ENCODE results near the gene DACH2. TPM values are rescaled to one million over a fixed set of nuclear protein-coding genes. Genes with fewer than 3 reads are reported as not detected.

DACH2 gene
- polyA plus RNA-seq, 3 donors: not detected

- Histone ChIP-seq H3K4me3 (replicated peaks in 1 of 3; ENCODE audit: low read depth in 2 of 3, low read length in 3 of 3) (no peak overlapping the region), H3K4me1 (ENCODE audit: control insufficient read depth in 1 of 2, insufficient read depth in 2 of 2, low read length in 2 of 2) (no peaks in the 10 kb centered on the region), H3K27me3 (ENCODE audit: control insufficient read depth in 2 of 2, insufficient read depth in 2 of 2, low read length in 2 of 2) (no peaks in the 10 kb centered on the region), H3K9me3 (replicated peaks in 1 of 2; ENCODE audit: control insufficient read depth in 1 of 2, insufficient read depth in 1 of 2, low read length in 2 of 2) (no peaks in the 10 kb centered on the region), H3K36me3 (replicated peaks in 1 of 2; ENCODE audit: control insufficient read depth in 1 of 2, insufficient read depth in 2 of 2, low read length in 2 of 2) (no peaks in the 10 kb centered on the region), H2AFZ (ENCODE audit: insufficient read depth, low read depth, low read length, poor library complexity, severe bottlenecking) (no peak overlapping the region), H3K9ac (ENCODE audit: insufficient read depth, low read length, poor library complexity, severe bottlenecking) (no peak overlapping the region), H3K4me2 (replicated peaks; ENCODE audit: extremely low read depth, low read length, poor library complexity, severe bottlenecking) (no peak overlapping the region), H4K20me1 (ENCODE audit: insufficient read depth, low read length) (no peaks in the 10 kb centered on the region), H3K79me2 (ENCODE audit: insufficient read depth, low read length) (no peaks in the 10 kb centered on the region), H3K27ac (ENCODE audit: low read depth in 1 of 2, low read length in 2 of 2) (no peak overlapping the region)
- TF ChIP-seq, protein P1, sequence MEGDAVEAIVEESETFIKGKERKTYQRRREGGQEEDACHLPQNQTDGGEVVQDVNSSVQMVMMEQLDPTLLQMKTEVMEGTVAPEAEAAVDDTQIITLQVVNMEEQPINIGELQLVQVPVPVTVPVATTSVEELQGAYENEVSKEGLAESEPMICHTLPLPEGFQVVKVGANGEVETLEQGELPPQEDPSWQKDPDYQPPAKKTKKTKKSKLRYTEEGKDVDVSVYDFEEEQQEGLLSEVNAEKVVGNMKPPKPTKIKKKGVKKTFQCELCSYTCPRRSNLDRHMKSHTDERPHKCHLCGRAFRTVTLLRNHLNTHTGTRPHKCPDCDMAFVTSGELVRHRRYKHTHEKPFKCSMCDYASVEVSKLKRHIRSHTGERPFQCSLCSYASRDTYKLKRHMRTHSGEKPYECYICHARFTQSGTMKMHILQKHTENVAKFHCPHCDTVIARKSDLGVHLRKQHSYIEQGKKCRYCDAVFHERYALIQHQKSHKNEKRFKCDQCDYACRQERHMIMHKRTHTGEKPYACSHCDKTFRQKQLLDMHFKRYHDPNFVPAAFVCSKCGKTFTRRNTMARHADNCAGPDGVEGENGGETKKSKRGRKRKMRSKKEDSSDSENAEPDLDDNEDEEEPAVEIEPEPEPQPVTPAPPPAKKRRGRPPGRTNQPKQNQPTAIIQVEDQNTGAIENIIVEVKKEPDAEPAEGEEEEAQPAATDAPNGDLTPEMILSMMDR (IDR thresholded peaks at IDR 0.05): no peak
- no peak for DNase-seq
- H3K9me3 Mint-ChIP-seq: peaks cover 0 to 5% (median 0%) of the 10 kb centered on the region in 7 donors
- H3K4me1 Mint-ChIP-seq: no peaks in the 10 kb centered on the region
- peaks cover 0 to under 1% (median 0%) of the 10 kb centered on the region in 3 donors for H3K27me3 Mint-ChIP-seq (ENCODE audit: low read depth in 3 of 3)
- intact Hi-C loops (cut with micrococcal nuclease): no loop called here
- no peaks in the 10 kb centered on the region for H3K36me3 Mint-ChIP-seq
- H3K4me3 Mint-ChIP-seq: no peak overlapping the region
- no peak overlapping the region for H3K27ac Mint-ChIP-seq
These were observed 287.9 kb downstream of the DACH2 start for GRCh38 chrX:86436116-86436515.

DNA sequence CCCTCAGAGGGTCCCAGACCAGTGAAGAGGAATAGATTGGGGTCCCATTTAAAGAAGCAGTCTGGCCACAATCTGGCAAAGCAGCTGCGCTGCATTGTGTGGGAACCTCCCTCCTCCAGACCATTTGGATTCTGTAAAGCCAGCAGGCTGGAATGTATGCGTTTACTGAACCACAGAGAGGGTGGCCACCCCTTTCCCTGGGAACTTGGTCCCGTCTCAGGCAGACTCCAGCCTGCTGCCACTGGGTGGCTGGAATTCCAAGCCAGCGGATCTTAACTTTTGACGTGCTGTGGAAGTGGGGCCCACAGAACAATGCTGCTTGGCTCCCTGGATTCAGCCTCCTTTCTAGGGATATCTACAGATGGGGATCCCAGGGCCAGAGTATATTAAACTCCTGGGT is 307.2 kb downstream of the DACH2 start:
- DNase-seq: no peak
- WGBS (ENCODE audit: insufficient coverage): no CpG with 5 or more reads among the region's 5 CpGs
- no peaks in the 10 kb centered on the region for H3K4me1 Mint-ChIP-seq
- H3K27me3 Mint-ChIP-seq (ENCODE audit: low read depth in 3 of 3): peaks cover 0 to 1% (median 0%) of the 10 kb centered on the region in 3 donors
- Histone ChIP-seq H3K27ac (ENCODE audit: low read depth in 1 of 2, low read length in 2 of 2) (no peak overlapping the region), H3K9me3 (replicated peaks in 1 of 2; ENCODE audit: control insufficient read depth in 1 of 2, insufficient read depth in 1 of 2, low read length in 2 of 2) (peaks cover 0 to 12% of the 10 kb centered on the region in 2 donors), H3K4me2 (replicated peaks; ENCODE audit: extremely low read depth, low read length, poor library complexity, severe bottlenecking) (no peak overlapping the region), H4K20me1 (ENCODE audit: insufficient read depth, low read length) (no peaks in the 10 kb centered on the region), H3K36me3 (replicated peaks in 1 of 2; ENCODE audit: control insufficient read depth in 1 of 2, insufficient read depth in 2 of 2, low read length in 2 of 2) (no peaks in the 10 kb centered on the region), H3K4me3 (replicated peaks in 1 of 3; ENCODE audit: low read depth in 2 of 3, low read length in 3 of 3) (no peak overlapping the region), H2AFZ (ENCODE audit: insufficient read depth, low read depth, low read length, poor library complexity, severe bottlenecking) (no peak overlapping the region), H3K27me3 (ENCODE audit: control insufficient read depth in 2 of 2, insufficient read depth in 2 of 2, low read length in 2 of 2) (no peaks in the 10 kb centered on the region), H3K79me2 (ENCODE audit: insufficient read depth, low read length) (no peaks in the 10 kb centered on the region), H3K9ac (ENCODE audit: insufficient read depth, low read length, poor library complexity, severe bottlenecking) (no peak overlapping the region), H3K4me1 (ENCODE audit: control insufficient read depth in 1 of 2, insufficient read depth in 2 of 2, low read length in 2 of 2) (no peaks in the 10 kb centered on the region)
- no peak overlapping the region for H3K4me3 Mint-ChIP-seq
- intact Hi-C loops (cut with micrococcal nuclease): no loop called here
- H3K9me3 Mint-ChIP-seq: peaks cover 0 to 5% (median 1%) of the 10 kb centered on the region in 7 donors
- TF ChIP-seq, protein P1 (IDR thresholded peaks at IDR 0.05): no peak
- no peaks in the 10 kb centered on the region for H3K36me3 Mint-ChIP-seq
- H3K27ac Mint-ChIP-seq: no peak overlapping the region

Measured in CD14-positive monocyte (primary cell).